BJ (cell line): Measurements from ENCODE around the gene NRCAM. TPM values are rescaled to one million over a fixed set of nuclear protein-coding genes. Genes with fewer than 3 reads are reported as not detected.

Experiments
- CTCF ChIA-PET: fragments of 350-600 bp; formaldehyde crosslinking; extraction: SDS; loops from one replicate; lab custom pipeline; 2021; ENCODE audit warnings: antibody characterized with exemption, inconsistent platforms; lab: Yijun Ruan, JAX
- POLR2A ChIA-PET: fragments of 300-600 bp; sonication (Branson Sonifier 250); formaldehyde crosslinking; extraction: SDS; loops from one replicate; lab custom pipeline; 2021; ENCODE audit warnings: antibody characterized with exemption; lab: Charles Lee
- DNase-seq: peaks from one replicate; pipeline ENCODE4 v3.0.0-alpha.2; 2011; ENCODE audit warnings: low read depth
- H3K27me3 ChIP-seq: 2 replicates; pipeline ENCODE4 v1.6.0; 2011; ENCODE audit warnings: low read length; ENCODE audit not compliant: control insufficient read depth, insufficient read depth
- H3K36me3 ChIP-seq: 2 replicates; pipeline ENCODE4 v1.5.1; 2011; ENCODE audit warnings: low read length; ENCODE audit not compliant: control insufficient read depth, insufficient read depth
- H3K4me3 ChIP-seq: 2 replicates; pipeline ENCODE4 v1.5.1; 2011; ENCODE audit warnings: low read depth, mild to moderate bottlenecking, control low read depth, low read length
- CTCF ChIP-seq: IDR thresholded peaks from 2 replicates; pipeline ENCODE4 v1.5.1; 2011; ENCODE audit warnings: low read depth, mild to moderate bottlenecking, control low read depth, inconsistent platforms, low read length, moderate library complexity; ENCODE audit not compliant: insufficient read depth
- polyA plus RNA-seq: library from polyadenylated mRNA; depleted of rRNA; stranded (reverse); fragments of >200 nt; gene quantifications from 2 replicates; pipeline ENCODE4 v1.2.3, GENCODE V29; 2011

Gene NRCAM
- polyA plus RNA-seq, 1 experiment, result 1.1 TPM

DNA sequence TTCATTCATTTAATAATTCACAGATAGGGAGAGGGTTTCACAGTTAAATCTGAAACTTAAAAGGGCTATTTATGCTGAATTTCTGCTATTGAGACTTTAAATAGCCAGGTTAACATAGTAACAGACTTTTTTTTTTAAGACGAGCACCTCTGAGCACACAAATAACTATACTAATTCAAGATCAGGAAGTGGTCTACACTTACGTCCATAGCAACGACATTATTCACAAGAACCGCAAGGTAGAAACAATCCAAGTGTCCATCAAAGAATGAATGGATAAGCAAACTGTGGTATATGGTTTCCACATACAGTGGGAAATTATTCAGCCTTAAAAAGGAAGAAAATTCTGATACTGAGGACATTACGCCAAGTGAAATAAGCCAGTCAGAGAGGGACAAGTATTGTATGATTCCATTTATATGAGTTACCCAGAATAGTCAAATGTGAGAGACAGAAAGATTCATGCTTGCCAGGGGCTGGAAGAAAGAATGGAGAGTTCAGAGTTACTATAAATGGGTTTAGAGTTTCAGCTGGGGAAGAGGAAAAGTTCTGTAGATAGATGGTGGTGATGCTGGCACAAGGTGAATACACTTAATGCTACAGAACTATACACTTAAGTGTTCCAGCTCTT is 185.7 kb downstream of the NRCAM start:
- H3K36me3 ChIP-seq, result no peaks in the 10 kb centered on the region
- H3K27me3 ChIP-seq, result no peaks in the 10 kb centered on the region; the same call in 1 of the 2 replicates
- ChIA-PET CTCF (no interaction called here), POLR2A (no interaction called here)
- H3K4me3 ChIP-seq, result no peak overlapping the region
- no peak for DNase-seq
- no peak for TF ChIP-seq CTCF

DNA sequence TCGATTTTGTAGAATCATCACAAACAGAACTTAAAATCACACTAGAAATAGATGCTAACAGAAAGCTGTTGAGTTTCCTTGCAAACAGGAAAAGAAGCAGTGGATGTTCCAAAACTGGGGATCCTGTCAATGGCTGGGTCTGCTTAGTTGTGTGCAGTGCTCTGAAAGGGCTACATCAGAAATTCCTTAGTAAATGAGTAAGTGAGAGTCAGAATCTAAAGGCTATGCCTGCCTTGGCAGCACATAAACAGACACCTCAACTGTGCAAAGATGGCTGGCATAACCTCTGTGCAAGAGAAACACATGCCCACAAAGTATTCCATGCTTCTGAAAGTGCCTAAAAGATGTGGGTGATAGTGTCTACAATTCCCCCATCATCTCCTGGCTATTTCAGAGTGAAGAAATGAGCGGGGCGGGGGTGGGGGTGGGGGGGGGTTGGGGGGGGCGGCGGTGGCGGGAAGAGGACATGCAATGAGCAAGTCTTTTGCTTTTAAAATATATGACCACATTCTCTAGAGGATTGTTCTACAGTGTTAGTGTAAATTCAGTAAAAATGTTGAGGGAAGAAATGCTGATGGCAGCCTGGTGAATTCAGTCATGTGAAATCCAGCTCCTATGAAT is 187.9 kb downstream of the NRCAM start:
- ChIA-PET CTCF (interaction anchor here (0.7 kb wide), 1 partner anchor 10 kb away, joined by 3 read pairs; no protein-coding TSS in a partner anchor), POLR2A (no interaction called here)
- Histone ChIP-seq H3K36me3 (no peaks in the 10 kb centered on the region), H3K4me3 (no peak overlapping the region), H3K27me3 (peaks cover under 1% of the 10 kb centered on the region; the same call in 1 of the 2 replicates)
- no peak for TF ChIP-seq CTCF
- no peak for DNase-seq

- no peaks in the 10 kb centered on the region for H3K36me3 ChIP-seq
- ChIA-PET CTCF (no interaction called here), POLR2A (no interaction called here)
- no peak overlapping the region for H3K4me3 ChIP-seq
- no peak for TF ChIP-seq CTCF
- H3K27me3 ChIP-seq, result peaks cover 4% of the 10 kb centered on the region; the same call in 1 of the 2 replicates
- no peak for DNase-seq
Measured at GRCh38 chr7:108267615-108268014, 188.6 kb downstream of the NRCAM start.

GRCh38 chr7:108266491-108266890 is 189.7 kb downstream of the NRCAM start:
- Histone ChIP-seq H3K36me3 (no peaks in the 10 kb centered on the region), H3K27me3 (peaks cover 4% of the 10 kb centered on the region; the same call in 1 of the 2 replicates), H3K4me3 (no peak overlapping the region)
- ChIA-PET CTCF (no interaction called here), POLR2A (no interaction called here)
- DNase-seq, result no peak
- TF ChIP-seq CTCF, result no peak

DNA sequence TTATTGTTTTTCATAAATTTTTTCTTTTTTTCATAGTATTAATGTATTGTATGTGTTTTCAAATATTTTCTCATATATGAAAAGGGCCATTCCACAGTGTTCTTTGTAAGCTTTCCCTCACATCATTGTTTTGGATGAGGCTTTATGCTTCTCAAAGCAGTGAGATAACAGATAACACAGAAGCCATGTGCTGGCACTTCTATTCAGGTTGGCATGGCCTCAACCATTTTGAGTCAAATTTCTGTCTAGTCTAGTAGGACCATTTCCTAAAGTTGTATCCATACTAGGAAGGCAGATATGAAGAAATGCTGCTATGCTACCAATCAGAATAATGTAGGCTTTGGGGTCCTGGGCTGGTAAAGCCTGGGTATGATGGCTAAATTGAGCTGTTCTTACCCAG is 190.2 kb downstream of the NRCAM start:
- DNase-seq, result no peak
- H3K36me3 ChIP-seq, result no peaks in the 10 kb centered on the region
- ChIA-PET POLR2A (no interaction called here), CTCF (no interaction called here)
- no peak for TF ChIP-seq CTCF
- H3K27me3 ChIP-seq, result peaks cover 4% of the 10 kb centered on the region; the same call in 1 of the 2 replicates
- no peak overlapping the region for H3K4me3 ChIP-seq
